Smooth muscle cell (in vitro differentiated cells): ENCODE measurements around the gene BUB1B. TPM values are rescaled to one million over a fixed set of nuclear protein-coding genes. Genes with fewer than 3 reads are reported as not detected.

Experiments
- DNase-seq: peaks from one replicate; lab custom pipeline; 2025; ENCODE audit not compliant: unreplicated experiment; lab: John Stamatoyannopoulos, UW
- H2AFZ ChIP-seq: fragments of 200-600 bp; sonication (generic); 2 replicates; pipeline ENCODE4 v1.6.0; 2016; ENCODE audit warnings: antibody characterized with exemption, low read depth, mild to moderate bottlenecking
- H3F3A ChIP-seq: fragments of 200-600 bp; sonication (generic); 2 replicates; pipeline ENCODE4 v1.6.0; 2017; ENCODE audit warnings: antibody characterized with exemption, low read depth
- H3K27ac ChIP-seq: fragments of 200-600 bp; sonication (generic); 2 replicates; pipeline ENCODE4 v1.5.1; 2016; ENCODE audit warnings: low read depth, mild to moderate bottlenecking
- H3K27me3 ChIP-seq: fragments of 200-600 bp; sonication (generic); 2 replicates; pipeline ENCODE4 v1.6.1; 2016; ENCODE audit warnings: low read depth, mild to moderate bottlenecking
- H3K36me3 ChIP-seq: fragments of 200-600 bp; sonication (generic); 2 replicates; pipeline ENCODE4 v1.5.1; 2016; ENCODE audit warnings: low read depth
- H3K4me1 ChIP-seq: fragments of 200-600 bp; sonication (generic); 2 replicates; pipeline ENCODE4 v1.5.1; 2016; ENCODE audit warnings: low read depth
- H3K4me2 ChIP-seq: fragments of 200-600 bp; sonication (generic); 2 replicates; pipeline ENCODE4 v1.6.0; 2016; ENCODE audit warnings: mild to moderate bottlenecking
- H3K4me3 ChIP-seq: fragments of 200-600 bp; sonication (generic); 2 replicates; pipeline ENCODE4 v1.5.1; 2016; ENCODE audit warnings: mild to moderate bottlenecking
- H3K79me2 ChIP-seq: fragments of 200-600 bp; sonication (generic); 2 replicates; pipeline ENCODE4 v1.6.0; 2016; ENCODE audit warnings: low read depth, mild to moderate bottlenecking
- H3K9ac ChIP-seq: fragments of 200-600 bp; sonication (generic); 2 replicates; pipeline ENCODE4 v1.6.0; 2016; ENCODE audit warnings: low read depth
- H3K9me3 ChIP-seq: fragments of 200-600 bp; sonication (generic); replicated peaks from 2 replicates; pipeline ENCODE4 v1.5.1; 2016; ENCODE audit warnings: low read depth
- H4K20me1 ChIP-seq: fragments of 200-600 bp; sonication (generic); 2 replicates; pipeline ENCODE4 v1.6.0; 2016; ENCODE audit warnings: low read depth
- WGBS: methylation state at CpG from one replicate; pipeline ENCODE4 v1.1.7; 2016; ENCODE audit warnings: low lambda C conversion rate; 5-methylcytosine and 5-hydroxymethylcytosine counted together
- polyA plus RNA-seq: library from polyadenylated mRNA; unstranded; fragments of >200 nt; fragmentation: Nextera tagmentation; extraction: Ambion mirVana; gene quantifications from 2 replicates; pipeline ENCODE4 v1.2.1, GENCODE V29; 2016
- total RNA-seq: library from RNA; depleted of rRNA; stranded (reverse); fragments of >200 nt; gene quantifications from 2 replicates; pipeline ENCODE4 v1.2.3, GENCODE V29; 2014
- TF ChIP-seq, protein P1 (sequence below): fragments of 200-600 bp; sonication (generic); IDR thresholded peaks from 2 replicates; pipeline ENCODE4 v1.5.1; 2017; ENCODE audit warnings: borderline replicate concordance, mild to moderate bottlenecking, antibody characterized with exemption; ENCODE audit not compliant: insufficient read depth, poor library complexity, severe bottlenecking

Gene BUB1B
- total and polyA plus RNA-seq, 2 experiments from 2014 or later: 5.8 to 15.0 TPM

DNA sequence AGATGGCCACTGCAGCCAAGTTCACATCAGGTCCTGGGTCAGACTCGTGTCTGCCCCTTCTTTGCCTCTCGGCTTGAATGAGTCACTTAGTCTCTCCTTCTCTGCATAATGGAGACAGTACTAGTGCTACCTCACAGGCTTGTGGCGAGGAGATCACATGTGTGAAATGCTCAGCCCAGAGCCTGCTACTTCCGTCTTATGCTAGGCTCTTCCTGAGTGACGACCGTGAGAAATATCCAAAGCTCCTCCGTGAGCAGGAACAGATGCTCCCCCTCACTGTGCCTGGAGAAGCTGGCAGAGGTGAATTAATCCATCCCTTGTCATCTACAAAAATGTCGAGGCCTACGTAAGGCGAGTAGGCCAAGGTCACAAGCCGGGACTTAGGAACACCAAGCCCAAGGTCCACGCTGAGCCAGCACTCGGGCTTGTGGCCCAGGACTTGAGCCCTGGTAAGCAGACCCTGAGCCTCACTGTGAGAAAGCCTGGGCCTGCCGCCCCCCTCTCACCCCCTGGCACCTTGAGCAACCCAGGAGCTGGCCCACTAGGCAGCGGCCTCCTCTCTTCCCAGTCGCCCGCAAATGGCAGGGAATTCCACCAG is 95.9 kb downstream of the BUB1B start:
- Histone ChIP-seq H3F3A (no peaks in the 10 kb centered on the region), H3K36me3 (no peaks in the 10 kb centered on the region), H3K4me3 (no peak overlapping the region), H3K9me3 (no peaks in the 10 kb centered on the region), H3K4me2 (no peak overlapping the region), H3K79me2 (no peaks in the 10 kb centered on the region), H3K9ac (no peak overlapping the region), H4K20me1 (no peaks in the 10 kb centered on the region), H3K27me3 (peaks cover 36% of the 10 kb centered on the region), H2AFZ (no peak overlapping the region), H3K27ac (no peak overlapping the region), H3K4me1 (peaks cover 7% of the 10 kb centered on the region)
- no peak for DNase-seq
- WGBS: 72% methylated on average over 17 of the region's 17 CpGs
- TF ChIP-seq, protein P1, sequence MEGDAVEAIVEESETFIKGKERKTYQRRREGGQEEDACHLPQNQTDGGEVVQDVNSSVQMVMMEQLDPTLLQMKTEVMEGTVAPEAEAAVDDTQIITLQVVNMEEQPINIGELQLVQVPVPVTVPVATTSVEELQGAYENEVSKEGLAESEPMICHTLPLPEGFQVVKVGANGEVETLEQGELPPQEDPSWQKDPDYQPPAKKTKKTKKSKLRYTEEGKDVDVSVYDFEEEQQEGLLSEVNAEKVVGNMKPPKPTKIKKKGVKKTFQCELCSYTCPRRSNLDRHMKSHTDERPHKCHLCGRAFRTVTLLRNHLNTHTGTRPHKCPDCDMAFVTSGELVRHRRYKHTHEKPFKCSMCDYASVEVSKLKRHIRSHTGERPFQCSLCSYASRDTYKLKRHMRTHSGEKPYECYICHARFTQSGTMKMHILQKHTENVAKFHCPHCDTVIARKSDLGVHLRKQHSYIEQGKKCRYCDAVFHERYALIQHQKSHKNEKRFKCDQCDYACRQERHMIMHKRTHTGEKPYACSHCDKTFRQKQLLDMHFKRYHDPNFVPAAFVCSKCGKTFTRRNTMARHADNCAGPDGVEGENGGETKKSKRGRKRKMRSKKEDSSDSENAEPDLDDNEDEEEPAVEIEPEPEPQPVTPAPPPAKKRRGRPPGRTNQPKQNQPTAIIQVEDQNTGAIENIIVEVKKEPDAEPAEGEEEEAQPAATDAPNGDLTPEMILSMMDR: no peak

- no peak overlapping the region for H3K4me3 ChIP-seq
- no peak overlapping the region for H3K4me2 ChIP-seq
- H3K4me1 ChIP-seq: peaks cover 1% of the 10 kb centered on the region
- no peak overlapping the region for H2AFZ ChIP-seq
- H3K27ac ChIP-seq: no peak overlapping the region
- no peak overlapping the region for H3K9ac ChIP-seq
- H3K9me3 ChIP-seq: no peaks in the 10 kb centered on the region
- no peaks in the 10 kb centered on the region for H3K79me2 ChIP-seq
- H3K27me3 ChIP-seq: peaks cover 25% of the 10 kb centered on the region
- H4K20me1 ChIP-seq: no peaks in the 10 kb centered on the region
- H3K36me3 ChIP-seq: no peaks in the 10 kb centered on the region
- TF ChIP-seq, protein P1: no peak
- H3F3A ChIP-seq: no peaks in the 10 kb centered on the region
- 58% methylated on average over 9 of the region's 9 CpGs for WGBS
- DNase-seq: no peak
These were observed 97.0 kb downstream of the BUB1B start for GRCh38 chr15:40257656-40258450.

GRCh38 chr15:40258544-40258943 is 97.7 kb downstream of the BUB1B start:
- no peaks in the 10 kb centered on the region for H3F3A ChIP-seq

More at GRCh38 chr15:40258544-40258943, 97.7 kb downstream of the BUB1B start:
- WGBS: 60% methylated on average over 8 of the region's 8 CpGs
- no peak for DNase-seq
- H2AFZ ChIP-seq: no peak overlapping the region
- no peak overlapping the region for H3K9ac ChIP-seq
- no peak overlapping the region for H3K27ac ChIP-seq
- H3K4me1 ChIP-seq: no peaks in the 10 kb centered on the region
- H3K9me3 ChIP-seq: no peaks in the 10 kb centered on the region
- H4K20me1 ChIP-seq: no peaks in the 10 kb centered on the region
- no peaks in the 10 kb centered on the region for H3K36me3 ChIP-seq
- H3K4me2 ChIP-seq: no peak overlapping the region
- peaks cover 18% of the 10 kb centered on the region for H3K27me3 ChIP-seq
- H3K79me2 ChIP-seq: no peaks in the 10 kb centered on the region
- no peak overlapping the region for H3K4me3 ChIP-seq
- TF ChIP-seq, protein P1: no peak
